OCI-LY7 (cell line): ENCODE data around the gene RPF1. TPM values are rescaled to one million over a fixed set of nuclear protein-coding genes. Genes with fewer than 3 reads are reported as not detected.
A peak's percentile ranks its signal among the peaks of the same experiment; 100 is the strongest.

ENCODE experiments used
- BruUV-seq: library from RNA; stranded (reverse); fragments of 400-500 nt; replicated peaks from 2 replicates; lab custom pipeline; 2021; lab: Mats Ljungman, UMichigan
- CTCF ChIA-PET: fragments of 300-600 bp; sonication (Branson Sonifier 250); formaldehyde crosslinking; loops from one replicate; lab custom pipeline; 2022; ENCODE audit warnings: antibody characterized with exemption; ENCODE audit not compliant: unreplicated experiment; lab: Charles Lee
- POLR2A ChIA-PET: fragments of 300-600 bp; sonication (Branson Sonifier 250); formaldehyde crosslinking; loops from one replicate; lab custom pipeline; 2022; ENCODE audit warnings: antibody characterized with exemption; lab: Charles Lee
- DNase-seq: peaks from one replicate; pipeline ENCODE4 v3.0.0-alpha.2; 2015; ENCODE audit warnings: low spot score
- H2AFZ ChIP-seq: fragments of 200-600 bp; sonication (generic), shearing (Covaris generic); 2 replicates; pipeline ENCODE4 v1.6.1; 2014; ENCODE audit warnings: mild to moderate bottlenecking, antibody characterized with exemption, low read length, moderate library complexity
- H3K27ac ChIP-seq: fragments of 200-600 bp; sonication (generic); 2 replicates; pipeline ENCODE4 v1.5.1; 2014; ENCODE audit warnings: mixed run types, low read depth, mild to moderate bottlenecking, moderate library complexity, low read length, inconsistent platforms; ENCODE audit not compliant: poor library complexity, severe bottlenecking
- H3K36me3 ChIP-seq: fragments of 200-600 bp; sonication (generic); 2 replicates; pipeline ENCODE4 v1.6.1; 2014; ENCODE audit warnings: mild to moderate bottlenecking, antibody characterized with exemption, low read length, moderate library complexity, mixed read lengths; ENCODE audit not compliant: insufficient read depth
- H3K4me1 ChIP-seq: fragments of 200-600 bp; sonication (generic); 2 replicates; pipeline ENCODE4 v1.5.1; 2014; ENCODE audit warnings: mild to moderate bottlenecking, low read length; ENCODE audit not compliant: insufficient read depth, poor library complexity, severe bottlenecking
- H3K4me2 ChIP-seq: fragments of 200-600 bp; sonication (generic); 2 replicates; pipeline ENCODE4 v1.6.1; 2014; ENCODE audit warnings: mild to moderate bottlenecking, low read length
- H3K4me3 ChIP-seq: fragments of 200-600 bp; sonication (generic); 2 replicates; pipeline ENCODE4 v1.5.1; 2014; ENCODE audit warnings: mild to moderate bottlenecking, low read depth, low read length; ENCODE audit not compliant: poor library complexity, severe bottlenecking
- H3K79me2 ChIP-seq: fragments of 200-600 bp; sonication (generic); 2 replicates; pipeline ENCODE4 v1.6.1; 2016; ENCODE audit warnings: low read depth, mild to moderate bottlenecking, low read length, moderate library complexity, mixed read lengths; ENCODE audit not compliant: insufficient read depth
- H3K9me2 ChIP-seq: fragments of 200-600 bp; sonication (generic); 2 replicates; pipeline ENCODE4 v1.6.1; 2016; ENCODE audit warnings: mild to moderate bottlenecking, low read length, mixed read lengths; ENCODE audit not compliant: insufficient read depth
- H3K9me3 ChIP-seq: fragments of 200-600 bp; sonication (generic); 2 replicates; pipeline ENCODE4 v1.6.1; 2014; ENCODE audit warnings: mild to moderate bottlenecking, mixed run types, low read length, mixed read lengths
- H4K20me1 ChIP-seq: fragments of 200-600 bp; sonication (generic); 2 replicates; pipeline ENCODE4 v1.6.1; 2014; ENCODE audit warnings: mild to moderate bottlenecking, antibody characterized with exemption, low read length, moderate library complexity, mixed read lengths; ENCODE audit not compliant: insufficient read depth
- EZH2phosphoT487 ChIP-seq: fragments of 200-600 bp; sonication (generic); IDR thresholded peaks from 2 replicates; pipeline ENCODE4 v1.6.1; 2018; ENCODE audit warnings: low read depth, borderline replicate concordance, mild to moderate bottlenecking, mixed run types, antibody characterized with exemption, low read length, moderate library complexity, mixed read lengths
- intact Hi-C: fragments of 100-400 bp; cut with micrococcal nuclease; formaldehyde crosslinking; loops from one replicate; pipeline ENCODE4 v1.10.0; 2022; ENCODE audit not compliant: unreplicated experiment
- total RNA-seq, 2 experiments: library from RNA; depleted of rRNA in 1 of 2; stranded (reverse); fragments of >200 nt in 1 of 2; shearing (Covaris generic) in 1 of 2; gene quantifications; 2 replicates each; pipeline ENCODE4 v1.2.3, GENCODE V29; 2014 to 2022
- TF ChIP-seq, protein P1 (sequence below): fragments of 200-600 bp; sonication (generic); conservative IDR thresholded peaks from 2 replicates; pipeline ENCODE4 v1.5.1; 2014; ENCODE audit warnings: mild to moderate bottlenecking, antibody characterized with exemption, low read length, moderate library complexity, mixed read lengths

The RPF1 gene
- total RNA-seq, 2 experiments from 2014 or later, result 49.7 to 57.9 TPM

DNA sequence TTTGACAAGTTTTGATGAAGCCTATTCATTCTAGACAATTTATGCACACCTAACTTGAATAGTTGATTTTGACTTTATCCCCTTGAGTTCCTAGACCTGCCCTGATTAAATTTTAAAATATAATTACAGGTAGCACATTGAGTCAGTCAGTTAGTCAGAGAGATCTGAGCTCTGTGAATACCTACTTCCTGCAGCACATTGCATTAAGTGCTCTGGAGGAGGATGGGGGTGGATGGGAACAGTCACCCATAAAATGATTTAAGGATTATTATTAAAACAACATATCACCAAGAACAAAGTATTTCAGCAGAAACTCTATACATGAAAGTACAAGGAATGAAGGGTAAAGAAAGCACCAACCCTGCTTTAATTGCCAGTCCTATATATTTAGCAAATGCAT lies 11.8 kb upstream of the RPF1 start:
- H3K79me2 ChIP-seq, result no peaks in the 10 kb centered on the region
- H3K4me2 ChIP-seq, result no peak overlapping the region
- no TSS peak for BruUV-seq
- no peak overlapping the region for H3K4me3 ChIP-seq
- H4K20me1 ChIP-seq, result no peaks in the 10 kb centered on the region
- DNase-seq, result no peak
- no peak overlapping the region for H2AFZ ChIP-seq
- intact Hi-C loops, result no loop called here
- CTCF ChIA-PET, result no interaction called here
- H3K9me3 ChIP-seq, result no peaks in the 10 kb centered on the region
- H3K4me1 ChIP-seq, result no peaks in the 10 kb centered on the region
- no peak overlapping the region for H3K27ac ChIP-seq
- no peaks in the 10 kb centered on the region for H3K36me3 ChIP-seq
- POLR2A ChIA-PET, result interaction anchor here (1.4 kb wide), 1 partner anchor 11 kb away, joined by 4 read pairs; the partner anchor contains the start of gene RPF1
- TF ChIP-seq EZH2phosphoT487, result no peak
- TF ChIP-seq, protein P1, sequence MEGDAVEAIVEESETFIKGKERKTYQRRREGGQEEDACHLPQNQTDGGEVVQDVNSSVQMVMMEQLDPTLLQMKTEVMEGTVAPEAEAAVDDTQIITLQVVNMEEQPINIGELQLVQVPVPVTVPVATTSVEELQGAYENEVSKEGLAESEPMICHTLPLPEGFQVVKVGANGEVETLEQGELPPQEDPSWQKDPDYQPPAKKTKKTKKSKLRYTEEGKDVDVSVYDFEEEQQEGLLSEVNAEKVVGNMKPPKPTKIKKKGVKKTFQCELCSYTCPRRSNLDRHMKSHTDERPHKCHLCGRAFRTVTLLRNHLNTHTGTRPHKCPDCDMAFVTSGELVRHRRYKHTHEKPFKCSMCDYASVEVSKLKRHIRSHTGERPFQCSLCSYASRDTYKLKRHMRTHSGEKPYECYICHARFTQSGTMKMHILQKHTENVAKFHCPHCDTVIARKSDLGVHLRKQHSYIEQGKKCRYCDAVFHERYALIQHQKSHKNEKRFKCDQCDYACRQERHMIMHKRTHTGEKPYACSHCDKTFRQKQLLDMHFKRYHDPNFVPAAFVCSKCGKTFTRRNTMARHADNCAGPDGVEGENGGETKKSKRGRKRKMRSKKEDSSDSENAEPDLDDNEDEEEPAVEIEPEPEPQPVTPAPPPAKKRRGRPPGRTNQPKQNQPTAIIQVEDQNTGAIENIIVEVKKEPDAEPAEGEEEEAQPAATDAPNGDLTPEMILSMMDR, result no peak
- H3K9me2 ChIP-seq, result no peaks in the 10 kb centered on the region

DNA sequence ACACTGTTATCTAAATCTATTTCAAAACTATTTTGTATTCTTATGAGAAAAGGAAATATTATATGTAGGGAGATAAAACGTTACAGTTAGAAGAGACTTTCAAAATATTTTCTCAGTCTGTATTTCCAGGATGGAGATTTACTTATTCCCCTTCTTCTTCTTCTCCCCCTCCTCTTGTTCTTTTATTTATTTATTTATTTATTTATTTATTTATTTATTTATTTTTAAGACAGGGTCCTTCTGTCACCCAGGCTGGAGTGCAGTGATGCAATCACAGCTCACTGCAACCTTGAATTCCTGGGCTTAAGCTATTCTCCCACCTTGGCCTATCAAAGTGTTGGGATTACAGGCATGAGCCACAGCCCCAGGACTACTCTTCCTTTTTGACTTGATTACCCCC lies 2.8 kb upstream of the RPF1 start:
- no peak for DNase-seq
- Histone ChIP-seq H3K4me3 (no peak overlapping the region), H3K79me2 (peaks cover 18% of the 10 kb centered on the region), H2AFZ (no peak overlapping the region), H3K27ac (no peak overlapping the region), H3K9me2 (no peaks in the 10 kb centered on the region), H3K4me2 (no peak overlapping the region), H3K4me1 (peaks cover 14% of the 10 kb centered on the region), H3K9me3 (peaks cover 8% of the 10 kb centered on the region), H3K36me3 (peaks cover 2% of the 10 kb centered on the region), H4K20me1 (0 out of 2 replicates have a peak, but pooled peaks cover 3% of the 10 kb centered on the region)
- intact Hi-C loops, result no loop called here
- no TSS peak for BruUV-seq
- ChIA-PET CTCF (no interaction called here), POLR2A (no interaction called here)
- TF ChIP-seq EZH2phosphoT487, result no peak
- TF ChIP-seq, protein P1, result no peak

DNA sequence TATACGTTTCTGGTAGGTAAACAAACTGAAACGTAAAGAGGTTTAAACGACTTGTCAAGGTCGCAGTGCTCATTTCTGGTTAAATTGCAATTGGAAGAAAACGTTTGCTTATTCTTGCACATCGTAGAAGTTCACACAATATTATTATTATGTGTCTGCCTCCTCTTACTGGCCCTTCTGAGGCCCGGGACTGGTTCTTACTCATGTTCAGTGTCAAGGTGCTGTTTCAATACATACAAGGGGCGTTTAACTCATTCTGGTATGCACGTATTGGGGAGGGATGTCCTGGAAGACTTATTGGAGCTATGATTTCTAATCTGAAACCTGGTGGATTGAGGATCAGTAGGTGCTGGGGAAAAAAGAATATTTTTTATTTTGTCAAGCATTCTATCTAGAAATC lies 932 bp downstream of the RPF1 start:
- POLR2A ChIA-PET, result interaction anchor here (0.6 to 3.9 kb wide), 17 partner anchors 10 to 337 kb away, joined by 3 to 43 read pairs (median 5); partner anchors contain the start of genes GNG5, PRKACB, SAMD13 and SPATA1
- peak overlapping the region; percentile 63 for H3K27ac ChIP-seq
- DNase-seq, result no peak
- CTCF ChIA-PET, result interaction anchor here (1.4 kb wide), 1 partner anchor 94 kb away, joined by 3 read pairs; no protein-coding TSS in a partner anchor
- 0 out of 2 replicates have a peak, but pooled peaks cover 3% of the 10 kb centered on the region for H4K20me1 ChIP-seq
- H3K36me3 ChIP-seq, result peaks cover 39% of the 10 kb centered on the region
- H3K4me1 ChIP-seq, result peaks cover 21% of the 10 kb centered on the region
- no TSS peak for BruUV-seq
- no peaks in the 10 kb centered on the region for H3K9me2 ChIP-seq
- H2AFZ ChIP-seq, result peak overlapping the region; percentile 100; the same call in 1 of the 2 replicates
- TF ChIP-seq, protein P1, result no peak
- TF ChIP-seq EZH2phosphoT487, result no peak
- peaks cover 8% of the 10 kb centered on the region for H3K9me3 ChIP-seq
- intact Hi-C loops, result loop anchor here (2.0 kb wide), 2 partner anchors 27 to 95 kb away; partner anchors contain the start of genes CTBS, GNG5 and SPATA1
- peak overlapping the region; percentile 77 for H3K4me3 ChIP-seq
- peaks cover 37% of the 10 kb centered on the region for H3K79me2 ChIP-seq
- H3K4me2 ChIP-seq, result peak overlapping the region; percentile 88
